AG09309 (cell line): ENCODE measurements around the gene RFFL.

Experiments
- DNase-seq: peaks from one replicate; pipeline ENCODE4 v3.0.0-alpha.2; 2010; ENCODE audit warnings: low read depth
- H3K4me3 ChIP-seq: 2 replicates; pipeline ENCODE4 v1.5.1; 2011; ENCODE audit warnings: mild to moderate bottlenecking, low read depth, low read length, moderate library complexity; ENCODE audit not compliant: control insufficient read depth
- CTCF ChIP-seq: IDR thresholded peaks from 2 replicates; pipeline ENCODE4 v1.5.1; 2011; ENCODE audit warnings: mild to moderate bottlenecking, low read depth, low read length, inconsistent platforms; ENCODE audit not compliant: insufficient read depth, control insufficient read depth; ENCODE audit errors: missing control alignments

RFFL gene

GRCh38 chr17:35081638-35082037, 18.1 kb upstream of the RFFL start:
- DNase-seq, result no peak
- H3K4me3 ChIP-seq, result no peak overlapping the region
- no peak for TF ChIP-seq CTCF

- TF ChIP-seq CTCF, result no peak
- H3K4me3 ChIP-seq, result no peak overlapping the region
- DNase-seq, result no peak
These were observed 17.0 kb upstream of the RFFL start for GRCh38 chr17:35080536-35080935.

- no peak for TF ChIP-seq CTCF
- no peak overlapping the region for H3K4me3 ChIP-seq
- no peak for DNase-seq
These were observed 16.3 kb upstream of the RFFL start for GRCh38 chr17:35079547-35080423.

- no peak for DNase-seq
- no peak overlapping the region for H3K4me3 ChIP-seq
- no peak for TF ChIP-seq CTCF
These were observed 13.4 kb upstream of the RFFL start for GRCh38 chr17:35076874-35077273.

GRCh38 chr17:35074711-35075707, 11.5 kb upstream of the RFFL start:
- H3K4me3 ChIP-seq, result no peak overlapping the region
- DNase-seq, result no peak
- no peak for TF ChIP-seq CTCF

GRCh38 chr17:35073991-35074627, 10.6 kb upstream of the RFFL start:
- DNase-seq, result no peak
- TF ChIP-seq CTCF, result no peak
- no peak overlapping the region for H3K4me3 ChIP-seq
